Adrenal gland (tissue), 12 donors: ENCODE data around the gene NAPA. TPM values are rescaled to one million over a fixed set of nuclear protein-coding genes. Genes with fewer than 3 reads are reported as not detected.

Source experiments
- DNase-seq, 7 donors: peaks; one replicate each; pipeline ENCODE4 v3.0.0-alpha.2; 2019 to 2020
- H3K27ac ChIP-seq, 5 donors: fragments of 200-600 bp; sonication (generic) in 4 of 5; 1 replicate in 3 of 5; 2 replicates in 2 of 5; pipeline versions ENCODE4 v1.5.1 to v1.8.0; 2016 to 2020; ENCODE audit warnings: mild to moderate bottlenecking in 1 of 5
- H3K27me3 ChIP-seq: fragments of 200-600 bp; 2 replicates; pipeline ENCODE4 v1.8.0; 2021
- H3K36me3 ChIP-seq, 2 donors: fragments of 200-600 bp; replicated peaks in 1 of 2; 1 replicate in 1 of 2; 2 replicates in 1 of 2; pipeline versions ENCODE4 v1.5.1 to v1.8.0; 2018 to 2022
- H3K4me1 ChIP-seq, 2 donors: fragments of 200-600 bp; replicated peaks in 1 of 2; 1 replicate in 1 of 2; 2 replicates in 1 of 2; pipeline versions ENCODE4 v1.5.1 to v1.8.0; 2018 to 2021
- H3K4me3 ChIP-seq, 4 donors: fragments of 200-600 bp; sonication (generic) in 3 of 4; one replicate each; pipeline ENCODE4 v1.5.1; 2016 to 2018
- H3K9me3 ChIP-seq, 3 donors: fragments of 200-600 bp; sonication (generic) in 1 of 3; replicated peaks in 1 of 3; 1 replicate in 2 of 3; 2 replicates in 1 of 3; pipeline versions ENCODE4 v1.5.1 to v1.8.0; 2016 to 2021
- POLR2A ChIP-seq, 2 donors: fragments of 450-650 bp; IDR thresholded peaks; one replicate each; pipeline ENCODE4 v1.6.1; 2017; ENCODE audit warnings: antibody characterized with exemption in 2 of 2, mild to moderate bottlenecking in 2 of 2, moderate library complexity in 1 of 2
- WGBS, 4 donors: extraction: QIAGEN DNeasy Blood & Tissue Kit in 2 of 4; methylation state at CpG; one replicate each; pipeline versions ENCODE4 v1.1.5 to v1.1.7; 2013 to 2017; 5-methylcytosine and 5-hydroxymethylcytosine counted together
- intact Hi-C, 2 donors: fragments of 100-400 bp; cut with DNase I; formaldehyde crosslinking; loops; one replicate each; pipeline versions ENCODE4 v1.14.1 to v1.15.0; 2022 to 2023
- polyA plus RNA-seq, 3 donors: library from polyadenylated mRNA; stranded (reverse); fragments of 200-250 nt in 2 of 3; fragments of 350-450 nt in 1 of 3; fragmentation: Illumina TruSeq in 1 of 3; extraction: RNeasy Lipid Tissue Mini Kit (QIAGEN cat#74804) in 1 of 3; gene quantifications; one replicate each; pipeline ENCODE4 v1.2.3, GENCODE V29; 2013 to 2014
- total RNA-seq, 9 donors: library from RNA; depleted of rRNA in 4 of 9; stranded (reverse); fragments of >200 nt in 4 of 9; fragments of 120-200 nt in 1 of 9; fragmentation: NEBNext Ultra II Directional in 1 of 9; extraction: Animal tissue kit (Norgen Biotek cat#: 25700) in 1 of 9; gene quantifications; one replicate each; pipeline versions ENCODE4 v1.1.0 to v1.2.4, GENCODE V29; 2013 to 2023
- TF ChIP-seq, protein P1 (sequence below), 6 experiments: fragments of 450-650 bp in 4 of 6; fragments of 200-600 bp in 2 of 6; sonication (generic) in 1 of 6; IDR thresholded peaks; 1 replicate in 5 of 6; 2 replicates in 1 of 6; pipeline versions ENCODE4 v1.5.1 to v1.8.0; 2016 to 2021; ENCODE audit warnings: antibody characterized with exemption in 6 of 6, mild to moderate bottlenecking in 2 of 6, moderate library complexity in 1 of 6
- donor health status: healthy with polysubstance abuse.
- donor health status: Bipolar disorder and iron deficiency.
- donor health status: DM: yes; HTN: yes; CAD: no.
- donor health status: DM: no; HTN: no; CAD: no.
- donor health status: DM: no; HTN: no; CAD: no.
- donor health status: DM: yes; HTN: yes; CAD: no.

Gene NAPA
- total and polyA plus RNA-seq, 12 donors = 122 to 481 (median 254) TPM

DNA sequence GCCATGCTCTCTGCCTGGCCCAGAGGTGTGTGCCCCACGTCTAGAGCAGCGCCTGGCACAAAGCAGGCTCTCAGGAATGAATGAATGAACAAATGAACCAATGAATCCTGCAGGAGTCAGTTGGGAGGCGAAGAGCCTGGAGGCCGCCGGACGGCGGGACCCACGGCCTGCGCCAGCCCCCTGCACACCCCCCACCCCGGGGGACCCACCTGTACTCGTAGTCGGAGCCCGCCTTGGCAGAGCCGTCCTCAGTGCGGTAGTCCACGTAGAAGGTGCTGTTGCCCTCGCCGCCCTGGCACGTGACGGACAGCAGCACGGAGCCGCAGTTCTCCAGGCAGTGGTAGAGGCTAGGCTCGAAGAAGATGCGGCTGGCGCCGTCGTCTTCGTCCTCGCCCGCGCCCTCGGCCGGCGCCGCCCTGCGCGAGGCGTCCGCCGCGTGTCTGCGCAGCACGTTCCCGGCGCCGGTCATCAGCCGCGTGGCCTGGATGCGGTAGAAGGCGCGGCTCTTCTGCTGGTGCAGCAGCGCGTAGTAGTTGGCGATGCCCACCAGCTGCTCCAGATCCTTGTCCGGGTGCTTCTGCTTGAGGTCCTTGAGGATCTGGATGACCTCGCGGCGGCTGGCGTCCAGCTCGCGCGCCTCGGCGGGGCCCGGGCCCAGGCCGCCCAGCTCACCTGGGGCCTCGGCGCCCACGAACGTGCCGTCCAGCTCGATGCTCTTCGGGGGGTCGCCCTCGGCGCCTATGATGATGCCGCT lies 58.0 kb downstream of the NAPA start:
- WGBS, 4 donors = 24 to 87% (median 54%) methylated on average over 3 to 77 of the region's 77 CpGs
- Histone ChIP-seq H3K27ac (no peak overlapping the region), H3K27me3 (peaks cover 29% of the 10 kb centered on the region), H3K36me3 (no peaks in the 10 kb centered on the region), H3K4me3 (peak overlapping the region in 1 of 4 donors; percentile 5), H3K4me1 (peaks cover 0 to 6% of the 10 kb centered on the region in 2 donors), H3K9me3 (peaks cover 0 to 9% (median 0%) of the 10 kb centered on the region in 3 donors)
- intact Hi-C loops = no loop called here
- TF ChIP-seq POLR2A (IDR thresholded peaks at IDR 0.05) = no peak
- TF ChIP-seq, protein P1, sequence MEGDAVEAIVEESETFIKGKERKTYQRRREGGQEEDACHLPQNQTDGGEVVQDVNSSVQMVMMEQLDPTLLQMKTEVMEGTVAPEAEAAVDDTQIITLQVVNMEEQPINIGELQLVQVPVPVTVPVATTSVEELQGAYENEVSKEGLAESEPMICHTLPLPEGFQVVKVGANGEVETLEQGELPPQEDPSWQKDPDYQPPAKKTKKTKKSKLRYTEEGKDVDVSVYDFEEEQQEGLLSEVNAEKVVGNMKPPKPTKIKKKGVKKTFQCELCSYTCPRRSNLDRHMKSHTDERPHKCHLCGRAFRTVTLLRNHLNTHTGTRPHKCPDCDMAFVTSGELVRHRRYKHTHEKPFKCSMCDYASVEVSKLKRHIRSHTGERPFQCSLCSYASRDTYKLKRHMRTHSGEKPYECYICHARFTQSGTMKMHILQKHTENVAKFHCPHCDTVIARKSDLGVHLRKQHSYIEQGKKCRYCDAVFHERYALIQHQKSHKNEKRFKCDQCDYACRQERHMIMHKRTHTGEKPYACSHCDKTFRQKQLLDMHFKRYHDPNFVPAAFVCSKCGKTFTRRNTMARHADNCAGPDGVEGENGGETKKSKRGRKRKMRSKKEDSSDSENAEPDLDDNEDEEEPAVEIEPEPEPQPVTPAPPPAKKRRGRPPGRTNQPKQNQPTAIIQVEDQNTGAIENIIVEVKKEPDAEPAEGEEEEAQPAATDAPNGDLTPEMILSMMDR (IDR thresholded peaks at IDR 0.05) = no peak
- no peak for DNase-seq

DNA sequence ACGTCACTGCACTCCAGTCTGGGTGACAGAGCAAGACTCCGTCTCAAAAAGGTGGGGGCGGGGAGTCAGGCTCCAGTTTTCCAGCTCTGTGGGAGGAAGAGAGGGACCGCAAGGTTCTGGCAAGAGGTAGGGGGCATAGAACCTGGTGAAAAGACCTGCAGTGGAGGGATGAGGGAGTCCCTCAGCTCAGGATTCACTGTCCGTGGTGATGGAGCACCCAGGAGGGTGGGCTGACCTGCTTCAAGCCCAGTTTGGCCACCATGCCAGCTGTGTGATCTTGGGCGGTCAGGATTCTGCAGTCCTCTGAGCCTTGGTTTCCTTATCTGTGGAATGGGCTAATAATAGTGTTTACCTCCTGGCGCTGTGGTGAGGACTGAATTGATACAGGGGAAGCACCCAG lies 64.4 kb downstream of the NAPA start:
- TF ChIP-seq, protein P1 (IDR thresholded peaks at IDR 0.05) = no peak
- no peak for TF ChIP-seq POLR2A (IDR thresholded peaks at IDR 0.05)
- Histone ChIP-seq H3K27me3 (peaks cover 25% of the 10 kb centered on the region), H3K36me3 (no peaks in the 10 kb centered on the region), H3K4me1 (peaks cover 5 to 9% of the 10 kb centered on the region in 2 donors), H3K4me3 (no peak overlapping the region), H3K9me3 (peaks cover 0 to 2% (median 0%) of the 10 kb centered on the region in 3 donors), H3K27ac (no peak overlapping the region)
- DNase-seq = no peak
- 54 to 68% (median 62%) methylated on average over 7 of the region's 7 CpGs for WGBS, 4 donors
- intact Hi-C loops = no loop called here

DNA sequence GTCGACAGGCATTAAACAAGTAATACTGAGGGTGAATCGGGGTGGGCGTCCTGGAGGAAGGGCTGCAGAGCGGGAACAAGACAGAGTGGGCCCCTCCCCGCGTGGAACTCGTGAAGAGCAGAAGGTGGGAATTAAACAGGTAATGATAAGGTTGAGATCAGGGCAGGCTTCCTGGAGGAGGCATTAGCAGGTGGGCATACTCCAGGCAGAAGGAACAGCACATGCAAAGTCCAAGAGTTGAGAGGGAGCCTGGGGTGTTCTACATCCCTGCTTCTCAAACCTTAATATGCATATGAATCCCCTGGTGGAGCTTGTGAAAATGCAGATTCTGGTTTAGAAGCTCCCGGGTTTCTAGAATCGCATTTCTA lies 66.5 kb downstream of the NAPA start:
- H3K36me3 ChIP-seq = no peaks in the 10 kb centered on the region
- no peak for DNase-seq
- no peak for TF ChIP-seq POLR2A (IDR thresholded peaks at IDR 0.05)
- TF ChIP-seq, protein P1 (IDR thresholded peaks at IDR 0.05) = no peak
- no peak overlapping the region for H3K27ac ChIP-seq
- intact Hi-C loops = no loop called here
- H3K9me3 ChIP-seq = no peaks in the 10 kb centered on the region
- peaks cover 5 to 9% of the 10 kb centered on the region in 2 donors for H3K4me1 ChIP-seq
- H3K27me3 ChIP-seq = peaks cover 42% of the 10 kb centered on the region
- 25 to 30% (median 28%) methylated on average over 9 of the region's 9 CpGs for WGBS, 4 donors
- H3K4me3 ChIP-seq = no peak overlapping the region

DNA sequence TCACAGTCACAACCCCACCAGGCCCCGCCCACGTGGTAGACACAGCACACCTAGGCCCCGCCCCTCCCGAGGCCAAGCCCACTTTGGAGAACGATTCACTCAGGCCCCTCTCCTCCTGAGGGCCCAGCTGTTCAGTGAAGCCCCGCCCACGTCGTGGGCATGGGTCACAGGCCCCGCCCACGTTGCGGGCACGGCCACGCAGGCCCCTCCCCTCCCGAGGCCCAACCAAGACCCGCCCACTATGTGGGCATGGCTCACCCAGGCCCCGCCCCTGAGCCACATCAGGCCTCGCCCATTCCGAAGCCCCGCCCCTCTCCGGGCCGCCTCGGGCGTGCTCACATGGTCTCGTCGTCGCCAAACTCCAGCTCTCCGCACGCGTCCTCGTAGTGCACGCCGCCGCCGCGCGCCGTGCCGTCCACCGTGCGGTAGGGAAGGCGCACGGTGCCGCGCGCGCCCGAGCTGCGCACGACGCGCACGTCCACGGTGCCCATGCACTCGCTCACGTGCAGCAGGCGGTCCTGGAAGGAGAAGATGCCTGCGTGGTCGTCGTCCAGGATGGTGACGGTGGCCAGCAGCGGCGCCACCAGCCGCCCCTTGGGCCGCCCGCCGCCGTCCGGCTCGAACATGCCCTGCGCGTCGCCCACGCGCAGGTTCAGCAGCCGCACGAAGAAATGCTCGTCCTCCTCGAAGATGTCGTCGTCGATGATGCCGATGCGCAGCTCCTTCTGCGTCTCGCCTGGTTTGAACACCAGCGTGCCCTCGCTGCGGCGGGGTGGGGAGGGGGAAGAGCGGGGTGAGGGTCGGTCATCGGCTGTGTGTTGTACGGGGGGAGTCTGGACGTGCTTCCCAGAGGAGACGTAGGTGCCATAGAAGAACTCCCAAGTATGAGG lies 67.1 kb downstream of the NAPA start:
- peak; percentile 46 to 84 (median 60) for DNase-seq
- peaks cover 43% of the 10 kb centered on the region for H3K27me3 ChIP-seq

More for the DNA sequence above, 67.1 kb downstream of the NAPA start:
- TF ChIP-seq, protein P1 (IDR thresholded peaks at IDR 0.05) = no peak
- no peak for TF ChIP-seq POLR2A (IDR thresholded peaks at IDR 0.05)
- intact Hi-C loops = no loop called here
- Histone ChIP-seq H3K36me3 (no peaks in the 10 kb centered on the region), H3K4me3 (peak overlapping the region in 1 of 4 donors; percentile 22), H3K4me1 (peaks cover 5 to 9% of the 10 kb centered on the region in 2 donors), H3K9me3 (no peaks in the 10 kb centered on the region), H3K27ac (no peak overlapping the region)
- 3 to 6% (median 5%) methylated on average over 24 to 95 of the region's 95 CpGs for WGBS, 4 donors
